Right kidney (tissue), 1 donor: Measurements from ENCODE around the gene SERPINB10.
"Not testable (repeated sequence)": the region's sequence is repeated elsewhere in the genome, so short reads cannot be mapped to it uniquely, and the experiment has no call there.

ENCODE experiments used
- DNase-seq: peaks from one replicate; pipeline ENCODE4 v3.0.0-alpha.2; 2016

The SERPINB10 gene

GRCh38 chr18:63892566-63892965 lies 15.2 kb upstream of the SERPINB10 start:
- DNase-seq, result no peak

- DNase-seq, result no peak
These were observed 13.5 kb upstream of the SERPINB10 start for GRCh38 chr18:63894106-63894772.

DNA sequence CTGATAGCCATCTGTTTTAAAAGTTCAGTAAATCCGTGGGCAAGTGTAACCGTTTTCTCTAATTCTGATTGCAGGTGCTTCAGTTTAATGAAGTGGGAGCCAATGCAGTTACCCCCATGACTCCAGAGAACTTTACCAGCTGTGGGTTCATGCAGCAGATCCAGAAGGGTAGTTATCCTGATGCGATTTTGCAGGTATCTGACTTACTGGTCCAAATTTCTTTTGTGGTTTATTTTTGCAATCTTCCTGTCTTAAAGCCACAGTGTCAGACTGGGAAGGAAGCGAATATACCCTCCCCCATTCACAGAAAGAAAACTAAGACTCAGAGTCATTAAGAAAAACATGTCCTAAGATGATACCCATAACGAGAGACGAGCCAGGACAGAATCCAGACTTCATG lies 12.6 kb upstream of the SERPINB10 start:
- no peak for DNase-seq

- DNase-seq, result no peak
These were observed 10.7 kb upstream of the SERPINB10 start for GRCh38 chr18:63897072-63897471.

DNA sequence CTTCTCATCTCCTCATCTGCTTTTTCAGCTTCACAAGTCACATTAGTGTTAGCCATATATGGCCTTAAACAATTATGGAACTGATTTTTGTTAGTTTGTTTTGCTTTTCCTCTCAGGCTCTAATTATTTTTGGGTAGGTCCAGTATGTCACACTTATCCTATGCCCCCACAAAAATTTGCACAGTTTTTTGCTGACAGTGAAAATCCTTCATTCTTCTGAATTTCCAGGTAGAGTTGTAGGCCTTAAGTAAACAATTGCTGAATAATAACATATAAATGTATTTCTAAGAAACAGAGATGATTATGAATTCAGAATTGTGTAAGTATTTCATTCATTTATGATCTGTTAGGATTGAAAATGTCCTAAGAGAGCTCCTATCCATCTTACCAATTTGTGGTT lies 8.6 kb upstream of the SERPINB10 start:
- DNase-seq, result no peak

- DNase-seq, result no peak
These were observed 3.7 kb upstream of the SERPINB10 start for GRCh38 chr18:63903851-63904570.

DNA sequence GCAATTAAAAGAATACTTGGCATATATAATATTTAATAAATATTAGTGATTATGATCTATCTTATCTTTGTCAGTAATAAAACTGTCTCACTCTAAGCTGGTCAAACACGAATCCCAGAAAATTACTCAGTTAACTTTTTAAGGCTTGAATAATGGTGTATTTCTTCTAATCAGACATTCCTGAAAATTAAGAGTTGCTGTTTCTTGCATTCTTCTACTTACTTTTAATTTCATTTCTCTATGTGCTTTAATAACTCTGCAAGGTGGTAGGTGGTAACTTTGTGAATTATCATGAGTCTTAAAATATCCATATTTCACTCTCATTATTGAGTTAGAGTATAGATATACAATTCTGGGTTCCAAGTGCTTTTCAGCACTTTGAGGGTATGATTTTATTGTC lies 3.1 kb upstream of the SERPINB10 start:
- no peak for DNase-seq

GRCh38 chr18:63905361-63905760 lies 2.4 kb upstream of the SERPINB10 start:
- no peak for DNase-seq

DNA sequence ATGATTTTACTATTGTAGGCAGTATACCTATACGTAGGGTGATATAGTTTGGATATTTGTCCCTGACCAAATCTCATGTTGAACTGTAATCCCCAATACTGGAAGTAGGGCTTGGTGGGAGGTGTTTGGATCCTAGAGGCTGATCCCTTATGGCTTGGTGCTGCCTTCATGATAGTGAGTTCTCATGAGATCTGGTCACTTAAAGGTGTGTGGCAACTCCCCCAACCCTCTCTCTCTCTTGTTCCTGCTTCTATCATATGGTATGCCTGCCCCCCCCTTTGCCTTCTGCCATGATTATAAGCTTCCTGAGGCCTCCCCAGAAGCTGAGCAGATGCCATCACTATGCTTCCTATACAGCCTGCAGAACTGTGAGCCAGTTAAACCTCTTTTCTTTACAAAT lies 1.7 kb upstream of the SERPINB10 start:
- no peak for DNase-seq

DNA sequence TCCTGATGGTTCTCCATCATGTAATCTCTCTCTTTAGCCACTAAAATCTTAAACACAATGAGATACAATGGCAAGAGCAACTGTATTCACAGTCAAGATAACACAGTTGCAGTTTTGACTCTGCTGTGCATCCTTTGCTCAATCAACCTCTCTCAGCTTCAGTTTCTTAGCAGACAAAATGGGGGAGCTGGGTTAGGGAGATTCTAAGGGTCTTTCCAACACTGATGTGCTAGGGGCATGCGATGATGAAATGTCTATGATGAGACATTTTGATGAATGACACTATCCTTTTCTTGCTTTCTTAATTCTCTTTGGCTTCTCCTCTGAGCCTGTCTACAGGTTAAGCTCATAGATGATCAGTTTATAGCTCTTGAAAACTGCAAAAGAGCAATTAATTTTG lies 1.1 kb downstream of the SERPINB10 start:
- no peak for DNase-seq

DNA sequence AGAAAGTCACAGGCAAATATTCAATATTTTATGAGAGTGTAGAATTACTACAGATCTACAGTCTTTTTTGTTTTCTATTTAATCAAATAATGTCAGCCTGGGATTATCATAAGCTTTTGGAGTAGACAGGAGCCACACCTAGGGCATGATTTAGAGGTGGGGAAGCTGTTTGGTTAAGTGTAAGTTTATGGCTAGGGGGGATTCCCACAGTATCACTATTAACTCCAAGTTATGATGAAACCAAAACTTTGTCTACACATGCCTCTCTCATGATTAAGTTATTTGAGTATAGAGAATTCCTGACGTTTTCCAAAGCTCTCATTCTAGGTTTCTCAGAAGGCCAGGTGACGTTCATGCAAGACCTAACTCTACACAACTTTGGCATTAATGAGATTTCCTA lies 2.1 kb downstream of the SERPINB10 start:
- no peak for DNase-seq

- DNase-seq, result no peak
These were observed 10.1 kb downstream of the SERPINB10 start for GRCh38 chr18:63917817-63918216.

DNA sequence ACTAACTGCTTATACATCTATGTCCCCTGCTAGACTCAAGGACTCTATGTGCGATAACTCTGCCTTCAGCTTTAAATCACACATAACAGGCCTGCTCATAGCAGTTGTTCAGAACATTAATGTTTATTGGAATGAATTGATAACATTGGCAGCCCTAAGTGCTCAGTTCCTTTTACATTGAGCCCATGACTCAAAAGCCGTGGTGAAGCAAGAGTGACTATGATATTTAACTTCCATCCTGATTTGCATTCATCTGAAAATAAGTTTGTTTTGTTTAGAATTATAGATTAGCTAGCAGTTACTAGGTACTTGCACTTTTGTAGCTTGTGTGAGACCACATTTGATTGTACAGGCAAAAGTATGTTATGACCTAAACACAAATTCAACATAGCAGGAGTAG lies 14.3 kb downstream of the SERPINB10 start:
- no peak for DNase-seq

GRCh38 chr18:63924551-63924950 lies 16.8 kb downstream of the SERPINB10 start:
- no peak for DNase-seq

DNA sequence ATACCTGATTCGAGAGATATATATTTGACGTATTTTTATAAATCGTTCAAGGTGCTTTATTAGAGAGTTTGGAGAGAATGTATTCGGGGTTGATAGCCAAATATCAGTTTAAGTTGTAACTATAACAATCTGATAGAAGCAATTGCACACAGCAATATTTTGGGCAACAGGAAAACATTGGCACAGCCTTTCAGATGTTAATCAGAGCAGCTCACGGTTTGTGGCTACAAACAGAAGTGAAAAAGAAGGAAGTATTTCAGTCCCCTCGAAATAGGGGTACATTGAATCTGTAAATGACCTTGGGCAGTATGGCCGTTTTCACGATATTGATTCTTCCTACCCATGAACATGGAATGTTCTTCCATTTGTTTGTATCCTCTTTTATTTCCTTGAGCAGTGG lies 20.6 kb downstream of the SERPINB10 start:
- no peak for DNase-seq

DNA sequence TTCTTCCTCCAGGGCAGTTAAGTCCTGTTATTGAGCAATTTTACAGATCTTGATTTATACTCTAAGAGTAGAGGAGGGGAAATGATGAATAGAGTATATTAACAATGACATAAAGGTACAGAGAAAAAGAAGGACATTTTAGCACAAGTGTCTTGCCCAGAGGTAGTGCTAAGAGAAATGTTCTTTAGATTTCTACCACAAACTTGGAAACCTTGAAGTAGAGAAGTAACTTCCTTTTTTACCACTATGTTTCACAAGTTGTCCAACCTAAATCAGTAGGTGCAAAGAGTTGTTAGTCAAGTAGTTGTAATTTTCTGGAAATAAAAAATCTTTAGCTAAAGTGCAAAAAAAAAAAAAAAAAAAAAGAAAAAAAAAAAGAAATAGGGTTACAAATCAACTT lies 21.6 kb downstream of the SERPINB10 start:
- DNase-seq, result not testable (repeated sequence)

- no peak for DNase-seq
These were observed 23.1 kb downstream of the SERPINB10 start for GRCh38 chr18:63930773-63931354.

DNA sequence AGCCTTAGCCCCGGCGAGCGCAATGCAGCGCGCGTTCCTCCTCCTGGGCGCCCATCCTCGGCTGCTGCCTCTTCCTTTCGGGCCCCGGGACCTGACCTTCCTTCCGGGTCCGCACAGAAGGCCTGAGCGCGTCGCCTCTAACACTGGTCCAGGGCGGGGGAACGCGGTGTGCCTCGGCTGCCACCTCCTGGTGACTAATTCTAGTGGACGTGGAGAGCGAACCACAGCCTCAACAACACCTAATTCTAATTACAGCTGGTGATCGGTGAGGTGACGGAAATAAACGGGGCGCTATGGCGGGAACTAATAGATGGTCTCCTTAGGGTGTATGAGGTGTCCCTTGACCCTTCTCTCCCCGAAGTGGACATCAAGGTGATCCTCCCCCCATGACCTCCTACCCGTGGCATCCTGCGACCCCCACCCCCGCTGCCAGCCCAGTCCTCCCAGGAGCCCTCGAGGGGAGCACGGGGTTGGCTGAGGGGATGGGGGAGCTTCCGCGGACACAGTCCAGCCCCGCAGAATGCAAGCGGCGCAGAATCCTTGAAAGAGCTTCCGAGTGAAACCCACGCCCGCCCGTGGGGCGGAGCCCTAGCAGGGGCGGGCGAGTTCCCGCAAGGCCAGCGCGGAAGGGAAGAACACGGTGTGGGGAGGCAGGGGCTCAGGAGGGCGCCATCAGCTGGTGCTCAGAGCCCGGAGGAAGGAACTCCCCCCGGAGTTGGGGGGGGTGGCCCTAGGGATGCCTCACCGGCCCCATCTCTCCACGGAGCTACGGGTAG lies 28.6 kb downstream of the SERPINB10 start:
- peak; percentile 56 for DNase-seq

GRCh38 chr18:63936932-63937393 lies 29.2 kb downstream of the SERPINB10 start:
- DNase-seq, result no peak

- DNase-seq, result no peak
These were observed 32.2 kb downstream of the SERPINB10 start for GRCh38 chr18:63940008-63940407.

DNA sequence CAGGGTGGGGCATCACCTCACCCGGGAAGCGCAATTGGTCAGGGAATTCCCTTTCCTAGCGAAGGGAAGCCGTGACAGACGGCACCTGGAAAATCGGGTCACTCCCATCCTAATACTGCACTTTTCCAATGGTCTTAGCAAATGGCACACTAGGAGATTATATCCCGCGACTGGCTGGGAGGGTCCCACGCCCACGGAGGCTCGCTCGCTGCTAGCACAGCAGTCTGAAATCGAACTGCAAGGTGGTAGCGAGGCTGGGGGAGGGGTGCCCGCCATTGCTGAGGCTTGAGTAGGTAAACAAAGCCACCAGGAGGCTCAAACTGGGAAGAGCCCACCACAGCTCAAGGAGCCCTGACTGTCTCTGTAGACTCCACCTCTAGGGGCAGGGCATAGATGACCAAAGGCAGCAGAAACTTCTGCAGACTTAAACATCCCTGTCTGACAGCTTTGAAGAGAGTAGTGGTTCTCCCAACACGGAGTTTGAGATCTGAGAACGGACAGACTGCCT lies 32.8 kb downstream of the SERPINB10 start:
- not testable (repeated sequence) for DNase-seq

- DNase-seq, result no peak
These were observed 39.5 kb downstream of the SERPINB10 start for GRCh38 chr18:63947051-63947790.
